OCI-LY1 (cell line): Measurements from ENCODE around the gene FBXW11.

Source experiments
- H2AFZ ChIP-seq: fragments of 200-600 bp; sonication (generic), shearing (Covaris generic); 2 replicates; pipeline ENCODE4 v1.6.0; 2014; ENCODE audit warnings: antibody characterized with exemption, mild to moderate bottlenecking, low read length
- H3F3A ChIP-seq: fragments of 200-600 bp; sonication (generic), shearing (Covaris generic); 2 replicates; pipeline ENCODE4 v1.6.0; 2014; ENCODE audit warnings: mild to moderate bottlenecking, antibody characterized with exemption, low read length, moderate library complexity; ENCODE audit not compliant: insufficient read depth
- H3K27ac ChIP-seq: fragments of 200-600 bp; sonication (generic); 2 replicates; pipeline ENCODE4 v1.5.1; 2014; ENCODE audit warnings: low read length, mixed run types, mild to moderate bottlenecking, low read depth; ENCODE audit not compliant: poor library complexity, severe bottlenecking
- H3K27me3 ChIP-seq: fragments of 200-600 bp; sonication (generic); 2 replicates; pipeline ENCODE4 v1.6.0; 2014; ENCODE audit warnings: antibody characterized with exemption, mild to moderate bottlenecking, low read length, moderate library complexity; ENCODE audit not compliant: insufficient read depth
- H3K36me3 ChIP-seq: fragments of 200-600 bp; sonication (generic); 2 replicates; pipeline ENCODE4 v1.6.1; 2014; ENCODE audit warnings: mild to moderate bottlenecking, antibody characterized with exemption, low read length, moderate library complexity, mixed read lengths; ENCODE audit not compliant: insufficient read depth
- H3K4me1 ChIP-seq: fragments of 200-600 bp; sonication (generic); 2 replicates; pipeline ENCODE4 v1.5.1; 2014; ENCODE audit warnings: mild to moderate bottlenecking, low read length, moderate library complexity; ENCODE audit not compliant: insufficient read depth, severe bottlenecking
- H3K4me2 ChIP-seq: fragments of 200-600 bp; sonication (generic), shearing (Covaris generic); 2 replicates; pipeline ENCODE4 v1.6.1; 2014; ENCODE audit warnings: low read length
- H3K4me3 ChIP-seq: fragments of 200-600 bp; sonication (generic); 2 replicates; pipeline ENCODE4 v1.5.1; 2014; ENCODE audit warnings: low read length, low read depth, mild to moderate bottlenecking, mixed read lengths; ENCODE audit not compliant: poor library complexity, severe bottlenecking
- H3K79me2 ChIP-seq: fragments of 200-600 bp; shearing (Covaris generic); 2 replicates; pipeline ENCODE4 v1.6.1; 2016; ENCODE audit warnings: mixed run types, low read length, mixed read lengths; ENCODE audit not compliant: insufficient read depth
- H3K9ac ChIP-seq: fragments of 200-600 bp; sonication (generic), shearing (Covaris generic); 2 replicates; pipeline ENCODE4 v1.6.1; 2014; ENCODE audit warnings: mild to moderate bottlenecking, low read length, mixed read lengths
- H3K9me2 ChIP-seq: fragments of 200-600 bp; sonication (generic), shearing (Covaris generic); 2 replicates; pipeline ENCODE4 v1.6.1; 2014; ENCODE audit warnings: low read depth, mild to moderate bottlenecking, low read length, mixed read lengths
- H3K9me3 ChIP-seq: fragments of 200-600 bp; shearing (Covaris generic); 2 replicates; pipeline ENCODE4 v1.6.1; 2014; ENCODE audit warnings: low read length, mixed read lengths
- H4K20me1 ChIP-seq: fragments of 200-600 bp; sonication (generic), shearing (Covaris generic); 2 replicates; pipeline ENCODE4 v1.6.0; 2016; ENCODE audit warnings: mild to moderate bottlenecking, low read length; ENCODE audit not compliant: insufficient read depth
- EZH2 ChIP-seq: fragments of 200-600 bp; sonication (generic), shearing (Covaris generic); IDR thresholded peaks from 2 replicates; pipeline ENCODE4 v1.8.0; 2017; ENCODE audit warnings: borderline replicate concordance, mixed run types, mild to moderate bottlenecking, antibody characterized with exemption, low read length, moderate library complexity, mixed read lengths
- TF ChIP-seq, protein P1 (sequence below): fragments of 200-600 bp; sonication (generic), shearing (Covaris generic); IDR thresholded peaks from 2 replicates; pipeline ENCODE4 v1.5.1; 2017; ENCODE audit warnings: mild to moderate bottlenecking, antibody characterized with exemption, low read length, moderate library complexity, mixed read lengths

Gene FBXW11

DNA sequence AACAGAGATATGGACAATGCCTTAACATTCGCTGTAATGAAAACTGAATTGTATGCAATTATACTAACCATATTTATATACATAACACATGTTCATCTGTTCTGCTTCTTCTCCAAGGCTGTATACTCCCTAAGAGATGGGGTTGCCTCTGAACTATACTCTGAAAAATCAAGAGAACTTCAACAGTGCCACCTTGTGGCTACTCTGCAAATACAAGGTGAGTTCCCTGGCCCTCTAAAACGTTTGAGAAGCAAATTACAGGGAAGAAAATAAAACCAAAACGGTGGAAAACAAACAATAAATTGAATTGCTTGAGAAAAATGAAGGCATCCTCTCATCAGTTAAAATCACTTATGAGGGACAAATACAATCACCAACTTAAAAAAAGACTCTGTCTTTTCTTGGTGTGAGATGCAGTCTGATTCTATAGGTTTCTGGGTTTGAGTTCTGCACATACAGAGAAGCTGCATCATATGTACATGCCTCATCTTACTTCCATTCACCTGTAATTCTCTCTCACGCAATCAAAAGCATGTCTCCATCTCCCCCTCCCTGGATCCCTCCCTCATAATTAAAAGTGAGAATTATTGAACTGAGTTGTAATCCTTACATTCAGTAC, 98.6 kb downstream of the FBXW11 start:
- no peak overlapping the region for H3K27ac ChIP-seq
- H3F3A ChIP-seq: no peaks in the 10 kb centered on the region
- no peaks in the 10 kb centered on the region; the same call in 1 of the 2 replicates for H3K36me3 ChIP-seq
- no peaks in the 10 kb centered on the region for H3K9me2 ChIP-seq
- TF ChIP-seq, protein P1, sequence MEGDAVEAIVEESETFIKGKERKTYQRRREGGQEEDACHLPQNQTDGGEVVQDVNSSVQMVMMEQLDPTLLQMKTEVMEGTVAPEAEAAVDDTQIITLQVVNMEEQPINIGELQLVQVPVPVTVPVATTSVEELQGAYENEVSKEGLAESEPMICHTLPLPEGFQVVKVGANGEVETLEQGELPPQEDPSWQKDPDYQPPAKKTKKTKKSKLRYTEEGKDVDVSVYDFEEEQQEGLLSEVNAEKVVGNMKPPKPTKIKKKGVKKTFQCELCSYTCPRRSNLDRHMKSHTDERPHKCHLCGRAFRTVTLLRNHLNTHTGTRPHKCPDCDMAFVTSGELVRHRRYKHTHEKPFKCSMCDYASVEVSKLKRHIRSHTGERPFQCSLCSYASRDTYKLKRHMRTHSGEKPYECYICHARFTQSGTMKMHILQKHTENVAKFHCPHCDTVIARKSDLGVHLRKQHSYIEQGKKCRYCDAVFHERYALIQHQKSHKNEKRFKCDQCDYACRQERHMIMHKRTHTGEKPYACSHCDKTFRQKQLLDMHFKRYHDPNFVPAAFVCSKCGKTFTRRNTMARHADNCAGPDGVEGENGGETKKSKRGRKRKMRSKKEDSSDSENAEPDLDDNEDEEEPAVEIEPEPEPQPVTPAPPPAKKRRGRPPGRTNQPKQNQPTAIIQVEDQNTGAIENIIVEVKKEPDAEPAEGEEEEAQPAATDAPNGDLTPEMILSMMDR: peak; percentile 89
- no peak for TF ChIP-seq EZH2
- no peaks in the 10 kb centered on the region for H3K79me2 ChIP-seq
- H3K27me3 ChIP-seq: no peaks in the 10 kb centered on the region
- peaks cover 14% of the 10 kb centered on the region for H3K4me1 ChIP-seq
- H3K9ac ChIP-seq: no peak overlapping the region
- H3K4me3 ChIP-seq: no peak overlapping the region
- H4K20me1 ChIP-seq: no peaks in the 10 kb centered on the region
- H3K9me3 ChIP-seq: no peaks in the 10 kb centered on the region
- no peak overlapping the region for H2AFZ ChIP-seq
- H3K4me2 ChIP-seq: no peak overlapping the region

DNA sequence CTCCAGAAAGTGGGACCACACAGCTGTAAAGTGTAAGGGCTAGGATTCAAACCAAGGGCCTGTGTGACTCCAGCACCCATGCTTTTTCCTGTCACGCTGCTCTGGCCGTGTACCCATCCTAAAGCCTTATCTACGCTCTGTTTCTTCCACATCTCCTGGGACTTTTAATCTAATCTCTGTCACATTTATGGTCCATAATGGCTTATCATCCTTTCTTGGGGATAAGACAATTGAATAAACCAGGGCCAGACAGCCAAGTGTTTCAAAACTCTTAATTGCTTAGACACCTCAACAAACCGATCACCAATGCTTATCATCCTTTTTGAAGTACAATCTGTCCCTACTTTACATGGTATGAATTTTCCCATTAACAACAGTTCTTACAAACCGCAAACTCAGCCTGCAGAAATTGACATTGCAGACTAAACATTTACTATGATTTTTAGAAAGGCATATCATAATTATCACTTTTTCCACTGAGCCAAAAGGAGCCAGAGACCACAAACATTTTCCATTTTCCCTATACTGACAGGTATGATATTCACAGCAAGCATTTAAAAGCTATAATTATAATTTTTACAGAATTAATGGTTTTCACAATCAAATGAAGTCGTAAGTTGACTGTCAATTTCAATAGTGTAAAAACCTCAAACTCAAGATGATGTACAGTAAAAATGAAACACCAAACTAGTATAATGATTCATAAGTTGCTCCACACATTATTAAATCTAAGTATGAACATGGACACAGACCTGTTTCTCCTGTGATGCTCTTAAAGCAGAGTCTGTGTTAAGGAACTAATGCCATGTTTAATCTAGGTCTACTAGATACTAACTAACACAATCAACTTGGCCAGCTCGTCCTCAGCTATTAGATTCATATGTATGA, 99.5 kb downstream of the FBXW11 start:
- no peaks in the 10 kb centered on the region for H4K20me1 ChIP-seq

DNA sequence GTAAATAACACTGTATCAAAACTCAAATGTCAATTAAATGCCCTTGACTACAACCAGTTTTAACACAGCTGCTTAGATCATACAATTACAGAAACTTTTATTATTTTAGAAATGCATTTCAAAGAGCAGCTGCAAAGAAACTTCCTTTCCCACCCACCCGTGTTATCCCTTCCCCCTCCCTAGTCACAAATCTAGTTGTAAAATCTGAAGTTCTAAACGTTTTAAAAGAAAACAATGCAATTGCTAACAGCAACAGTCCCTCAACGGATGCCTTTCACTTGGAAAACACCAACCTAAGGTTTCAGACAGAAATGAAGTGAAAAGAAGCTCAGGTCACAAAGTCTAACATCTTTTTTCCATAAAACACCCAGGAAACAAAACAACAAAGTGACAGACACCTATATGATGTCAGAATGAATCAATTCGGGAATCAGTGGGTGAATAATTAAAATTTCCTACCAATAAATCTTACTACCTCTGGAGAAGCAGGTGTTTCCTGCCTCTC, 100.3 kb downstream of the FBXW11 start:
- H3K4me3 ChIP-seq: no peak overlapping the region
- TF ChIP-seq, protein P1: no peak
- TF ChIP-seq EZH2: no peak
- no peak overlapping the region for H2AFZ ChIP-seq
- no peaks in the 10 kb centered on the region for H3K9me2 ChIP-seq
- no peaks in the 10 kb centered on the region; the same call in 1 of the 2 replicates for H3K36me3 ChIP-seq
- H3K4me1 ChIP-seq: peaks cover 13% of the 10 kb centered on the region
- H3K27me3 ChIP-seq: no peaks in the 10 kb centered on the region
- H4K20me1 ChIP-seq: no peaks in the 10 kb centered on the region
- H3K4me2 ChIP-seq: no peak overlapping the region
- no peak overlapping the region for H3K9ac ChIP-seq
- no peaks in the 10 kb centered on the region for H3K9me3 ChIP-seq
- no peaks in the 10 kb centered on the region for H3K79me2 ChIP-seq
- H3K27ac ChIP-seq: no peak overlapping the region
- no peaks in the 10 kb centered on the region for H3F3A ChIP-seq

More for the DNA sequence above, 99.5 kb downstream of the FBXW11 start:
- TF ChIP-seq, protein P1: no peak
- no peak for TF ChIP-seq EZH2
- no peak overlapping the region for H3K27ac ChIP-seq
- H3K79me2 ChIP-seq: no peaks in the 10 kb centered on the region
- H3K4me3 ChIP-seq: no peak overlapping the region
- no peaks in the 10 kb centered on the region for H3K9me3 ChIP-seq
- H3K9ac ChIP-seq: no peak overlapping the region
- peaks cover 13% of the 10 kb centered on the region for H3K4me1 ChIP-seq
- no peak overlapping the region for H3K4me2 ChIP-seq
- no peaks in the 10 kb centered on the region for H3K9me2 ChIP-seq
- H2AFZ ChIP-seq: no peak overlapping the region
- H3K27me3 ChIP-seq: no peaks in the 10 kb centered on the region
- no peaks in the 10 kb centered on the region for H3F3A ChIP-seq
- no peaks in the 10 kb centered on the region; the same call in 1 of the 2 replicates for H3K36me3 ChIP-seq
